Chondrocyte (in vitro differentiated cells): ENCODE data around the gene MUC5AC. TPM values are rescaled to one million over a fixed set of nuclear protein-coding genes. Genes with fewer than 3 reads are reported as not detected.

Experiments
- DNase-seq: peaks from one replicate; pipeline ENCODE4 v3.0.0; 2021; ENCODE audit warnings: mixed read lengths, low spot score
- H3K27ac Mint-ChIP-seq: one replicate; pipeline ENCODE4 v1.8.0; 2021; ENCODE audit warnings: mild to moderate bottlenecking, moderate library complexity, mixed read lengths; ENCODE audit not compliant: unreplicated experiment
- H3K27me3 Mint-ChIP-seq: 2 replicates; pipeline ENCODE4 v1.8.0; 2021; ENCODE audit warnings: low read depth, mixed read lengths
- H3K36me3 Mint-ChIP-seq: 2 replicates; pipeline ENCODE4 v1.8.0; 2021; ENCODE audit warnings: low read depth, mixed read lengths
- H3K4me1 Mint-ChIP-seq: 2 replicates; pipeline ENCODE4 v1.8.0; 2021; ENCODE audit warnings: low read depth, mild to moderate bottlenecking, mixed read lengths
- H3K4me3 Mint-ChIP-seq: one replicate; pipeline ENCODE4 v1.8.0; 2021; ENCODE audit warnings: mild to moderate bottlenecking, moderate library complexity, mixed read lengths; ENCODE audit not compliant: unreplicated experiment
- H3K9me3 Mint-ChIP-seq: 2 replicates; pipeline ENCODE4 v1.8.0; 2021; ENCODE audit warnings: low read depth, mixed read lengths
- total RNA-seq: library from RNA; stranded (reverse); gene quantifications from 3 replicates; pipeline ENCODE4 v1.2.1, GENCODE V29; 2021
- TF ChIP-seq, protein P1 (sequence below): fragments of 200-600 bp; sonication (generic); IDR thresholded peaks from 2 replicates; pipeline ENCODE4 v1.5.0; 2021; ENCODE audit warnings: antibody characterized with exemption, mild to moderate bottlenecking, moderate library complexity

Gene MUC5AC
- total RNA-seq, 1 donor from 2014 or later: not detected

DNA sequence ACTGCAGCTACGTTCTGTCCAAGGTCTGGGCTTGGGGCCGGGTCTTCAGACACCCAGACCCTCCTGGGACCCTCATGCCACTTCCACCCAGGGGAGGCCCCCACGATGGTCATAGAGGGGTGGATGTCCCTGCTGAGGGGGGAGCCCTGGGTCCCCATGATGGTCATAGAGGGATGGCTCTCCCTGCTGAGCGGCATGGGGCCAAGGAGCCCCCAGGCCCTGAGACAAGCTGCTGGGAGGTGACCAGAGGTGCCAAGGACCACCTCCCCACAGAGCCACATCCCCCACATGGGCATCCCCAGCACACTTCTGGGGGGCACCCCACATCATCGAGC is 72.3 kb downstream of the MUC5AC start:
- no peaks in the 10 kb centered on the region for H3K9me3 Mint-ChIP-seq
- no peaks in the 10 kb centered on the region for H3K4me1 Mint-ChIP-seq
- H3K4me3 Mint-ChIP-seq: no peak overlapping the region
- DNase-seq: peak; percentile 55
- peaks cover 6% of the 10 kb centered on the region for H3K27me3 Mint-ChIP-seq
- H3K27ac Mint-ChIP-seq: no peak overlapping the region
- TF ChIP-seq, protein P1, sequence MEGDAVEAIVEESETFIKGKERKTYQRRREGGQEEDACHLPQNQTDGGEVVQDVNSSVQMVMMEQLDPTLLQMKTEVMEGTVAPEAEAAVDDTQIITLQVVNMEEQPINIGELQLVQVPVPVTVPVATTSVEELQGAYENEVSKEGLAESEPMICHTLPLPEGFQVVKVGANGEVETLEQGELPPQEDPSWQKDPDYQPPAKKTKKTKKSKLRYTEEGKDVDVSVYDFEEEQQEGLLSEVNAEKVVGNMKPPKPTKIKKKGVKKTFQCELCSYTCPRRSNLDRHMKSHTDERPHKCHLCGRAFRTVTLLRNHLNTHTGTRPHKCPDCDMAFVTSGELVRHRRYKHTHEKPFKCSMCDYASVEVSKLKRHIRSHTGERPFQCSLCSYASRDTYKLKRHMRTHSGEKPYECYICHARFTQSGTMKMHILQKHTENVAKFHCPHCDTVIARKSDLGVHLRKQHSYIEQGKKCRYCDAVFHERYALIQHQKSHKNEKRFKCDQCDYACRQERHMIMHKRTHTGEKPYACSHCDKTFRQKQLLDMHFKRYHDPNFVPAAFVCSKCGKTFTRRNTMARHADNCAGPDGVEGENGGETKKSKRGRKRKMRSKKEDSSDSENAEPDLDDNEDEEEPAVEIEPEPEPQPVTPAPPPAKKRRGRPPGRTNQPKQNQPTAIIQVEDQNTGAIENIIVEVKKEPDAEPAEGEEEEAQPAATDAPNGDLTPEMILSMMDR: no peak
- H3K36me3 Mint-ChIP-seq: no peaks in the 10 kb centered on the region

DNA sequence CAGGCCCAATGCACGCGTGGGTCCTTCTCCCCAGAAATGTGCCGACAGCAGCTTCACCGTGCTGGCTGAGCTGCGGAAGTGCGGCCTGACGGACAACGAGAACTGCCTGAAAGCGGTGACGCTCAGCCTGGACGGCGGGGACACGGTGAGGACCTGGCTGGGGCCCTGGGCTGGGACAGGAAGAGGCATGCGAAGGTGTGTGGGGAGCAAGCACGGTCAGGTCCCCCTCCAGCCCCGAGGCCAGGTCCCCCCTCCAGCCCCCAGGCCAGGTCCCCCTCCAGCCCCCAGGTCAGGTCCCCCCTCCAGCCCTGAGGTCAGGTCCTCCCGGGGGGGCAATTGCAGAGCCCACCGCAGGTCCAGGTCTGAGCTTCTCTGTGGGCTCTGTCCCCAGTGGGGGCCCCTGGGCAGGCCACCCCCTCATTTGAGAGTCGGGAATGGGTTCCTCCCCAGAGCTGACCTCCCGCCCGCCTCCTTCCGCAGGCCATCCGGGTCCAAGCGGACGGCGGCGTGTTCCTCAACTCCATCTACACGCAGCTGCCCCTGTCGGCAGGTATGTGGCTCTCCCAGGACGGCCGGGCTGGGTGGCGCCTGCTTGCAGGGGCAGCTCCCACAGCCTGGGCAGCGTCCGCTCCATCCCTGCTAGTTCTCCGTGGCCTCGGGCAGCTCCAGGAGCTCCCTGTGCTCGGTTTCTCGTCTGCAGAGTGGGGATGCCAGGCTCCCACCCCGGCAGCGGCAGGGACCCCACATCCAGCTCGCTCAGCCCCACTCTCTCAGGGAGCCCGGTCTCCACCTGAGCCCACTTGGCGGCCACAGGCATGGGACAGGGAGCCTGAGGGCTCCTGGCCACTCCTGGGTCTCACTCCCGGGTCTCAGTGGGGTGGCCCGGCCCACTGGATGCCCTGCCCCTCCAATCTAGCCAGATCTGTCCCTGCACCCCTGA is 73.0 kb downstream of the MUC5AC start:
- peak; percentile 88 for DNase-seq
- H3K36me3 Mint-ChIP-seq: no peaks in the 10 kb centered on the region
- no peak overlapping the region for H3K27ac Mint-ChIP-seq

GRCh38 chr11:1231396-1232020 is 73.8 kb downstream of the MUC5AC start:
- Mint-ChIP-seq H3K4me3 (no peak overlapping the region), H3K9me3 (no peaks in the 10 kb centered on the region), H3K4me1 (no peaks in the 10 kb centered on the region), H3K27ac (no peak overlapping the region), H3K36me3 (no peaks in the 10 kb centered on the region), H3K27me3 (peaks cover 8% of the 10 kb centered on the region)
- TF ChIP-seq, protein P1: no peak
- peak; percentile 94 for DNase-seq

More for the DNA sequence above, 73.0 kb downstream of the MUC5AC start:
- TF ChIP-seq, protein P1: no peak
- peaks cover 7% of the 10 kb centered on the region for H3K27me3 Mint-ChIP-seq
- no peak overlapping the region for H3K4me3 Mint-ChIP-seq
- H3K4me1 Mint-ChIP-seq: no peaks in the 10 kb centered on the region
- no peaks in the 10 kb centered on the region for H3K9me3 Mint-ChIP-seq

GRCh38 chr11:1232021-1232882 is 74.5 kb downstream of the MUC5AC start:
- Mint-ChIP-seq H3K4me1 (no peaks in the 10 kb centered on the region), H3K27ac (no peak overlapping the region), H3K36me3 (no peaks in the 10 kb centered on the region), H3K9me3 (no peaks in the 10 kb centered on the region), H3K27me3 (peaks cover 8% of the 10 kb centered on the region), H3K4me3 (no peak overlapping the region)
- DNase-seq: peak; percentile 78
- TF ChIP-seq, protein P1: no peak

- H3K27me3 Mint-ChIP-seq: peaks cover 8% of the 10 kb centered on the region
- no peak overlapping the region for H3K27ac Mint-ChIP-seq
- H3K36me3 Mint-ChIP-seq: no peaks in the 10 kb centered on the region
- H3K4me3 Mint-ChIP-seq: no peak overlapping the region
- H3K4me1 Mint-ChIP-seq: no peaks in the 10 kb centered on the region
- DNase-seq: peak; percentile 87
- TF ChIP-seq, protein P1: no peak
- no peaks in the 10 kb centered on the region for H3K9me3 Mint-ChIP-seq
Measured at GRCh38 chr11:1232883-1233321, 75.1 kb downstream of the MUC5AC start.
